GM12878 (cell line): ENCODE data around the gene FARS2. TPM values are rescaled to one million over a fixed set of nuclear protein-coding genes. Genes with fewer than 3 reads are reported as not detected.

ENCODE experiments used
- ATAC-seq: fragments of 200-7000 bp; cut with Tn5 transposase; 3 replicates; pipeline ENCODE4 v1.9.1; 2020; ENCODE audit warnings: mild to moderate bottlenecking, moderate library complexity
- BruUV-seq: library from RNA; stranded (reverse); fragments of 400-500 nt; replicated peaks from 2 replicates; lab custom pipeline; 2021; lab: Mats Ljungman, UMichigan
- CTCF ChIA-PET: fragments of 300-600 bp; sonication (Branson Sonifier 250); formaldehyde crosslinking; extraction: SDS; loops from one replicate; lab custom pipeline; 2021; ENCODE audit warnings: inconsistent platforms; lab: Yijun Ruan, JAX
- POLR2A ChIA-PET: fragments of 350-600 bp; formaldehyde crosslinking; extraction: SDS; loops from one replicate; lab custom pipeline; 2021; ENCODE audit warnings: inconsistent platforms; lab: Charles Lee
- RAD21 ChIA-PET: fragments of 300-600 bp; sonication (Branson Sonifier 250); formaldehyde crosslinking; loops from one replicate; lab custom pipeline; 2023; ENCODE audit warnings: antibody characterized with exemption; ENCODE audit not compliant: unreplicated experiment; lab: Charles Lee
- SMC1A ChIA-PET: fragments of 300-600 bp; sonication (Branson Sonifier 250); formaldehyde crosslinking; loops from one replicate; lab custom pipeline; 2023; ENCODE audit not compliant: unreplicated experiment, uncharacterized antibody; lab: Charles Lee
- DNase-seq: peaks from one replicate; pipeline ENCODE4 v3.0.0-alpha.2; 2011; ENCODE audit warnings: low read depth, low spot score
- FAIRE-seq: peaks from 3 replicates; lab custom pipeline; 2011; peaks lifted over from hg19 to GRCh38; lab: Jason Lieb, UNC
- H2AFZ ChIP-seq: 2 replicates; pipeline ENCODE4 v1.6.0; 2011; ENCODE audit warnings: low read depth, low read length, control low read depth; ENCODE audit not compliant: control insufficient read depth
- H3K27ac ChIP-seq: 2 replicates; pipeline ENCODE4 v1.5.1; 2011; ENCODE audit warnings: control low read depth; ENCODE audit not compliant: control insufficient read depth, insufficient read depth
- H3K27me3 ChIP-seq, 2 experiments: replicated peaks in 1 of 2; 2 replicates each; pipeline versions ENCODE4 v1.6.0 to v1.6.1; 2011; ENCODE audit warnings: low read length in 1 of 2; ENCODE audit not compliant: control insufficient read depth in 2 of 2, insufficient read depth in 2 of 2
- H3K36me3 ChIP-seq, 2 experiments: 2 replicates each; pipeline ENCODE4 v1.5.1; 2011; ENCODE audit warnings: low read length in 1 of 2; ENCODE audit not compliant: control insufficient read depth in 2 of 2, insufficient read depth in 2 of 2
- H3K4me1 ChIP-seq: 2 replicates; pipeline ENCODE4 v1.6.1; 2011; ENCODE audit warnings: mild to moderate bottlenecking, low read length, moderate library complexity, mixed read lengths; ENCODE audit not compliant: control insufficient read depth, insufficient read depth
- H3K4me2 ChIP-seq: 2 replicates; pipeline ENCODE4 v1.6.0; 2011; ENCODE audit warnings: control low read depth; ENCODE audit not compliant: control insufficient read depth, insufficient read depth
- H3K4me3 ChIP-seq: fragments of 200-600 bp; sonication (generic); 2 replicates; pipeline ENCODE4 v1.5.1; 2016
- H3K79me2 ChIP-seq: 2 replicates; pipeline ENCODE4 v1.6.0; 2011; ENCODE audit warnings: low read length; ENCODE audit not compliant: control insufficient read depth, insufficient read depth
- H3K9ac ChIP-seq: 2 replicates; pipeline ENCODE4 v1.8.0; 2011; ENCODE audit warnings: low read length, control low read depth, mixed read lengths; ENCODE audit not compliant: control insufficient read depth, insufficient read depth
- H3K9me3 ChIP-seq: replicated peaks from 3 replicates; pipeline ENCODE4 v1.5.1; 2011; ENCODE audit warnings: mild to moderate bottlenecking, low read length; ENCODE audit not compliant: control insufficient read depth, insufficient read depth
- H4K20me1 ChIP-seq: 2 replicates; pipeline ENCODE4 v1.6.0; 2011; ENCODE audit not compliant: control insufficient read depth, insufficient read depth
- BCLAF1 ChIP-seq: fragments of 450-650 bp; IDR thresholded peaks from 2 replicates; pipeline ENCODE4 v1.6.1; 2017; ENCODE audit warnings: antibody characterized with exemption, mild to moderate bottlenecking, moderate library complexity
- KDM1A ChIP-seq: fragments of 200-600 bp; sonication (generic); IDR thresholded peaks from 2 replicates; pipeline ENCODE4 v1.6.1; 2016; ENCODE audit warnings: borderline replicate concordance
- LARP7 ChIP-seq: fragments of 450-650 bp; IDR thresholded peaks from 2 replicates; pipeline ENCODE4 v1.6.1; 2017; ENCODE audit warnings: mild to moderate bottlenecking
- MAX ChIP-seq: IDR thresholded peaks from 2 replicates; pipeline ENCODE4 v1.6.1; 2012; ENCODE audit warnings: low read depth, low read length, improper control_type of control experiment
- PBX3 ChIP-seq: IDR thresholded peaks from 2 replicates; pipeline ENCODE4 v1.6.1; 2011; ENCODE audit warnings: mild to moderate bottlenecking, low read depth, low read length, moderate library complexity; ENCODE audit not compliant: insufficient replicate concordance
- RUNX3 ChIP-seq: IDR thresholded peaks from 2 replicates; pipeline ENCODE4 v1.6.1; 2012; ENCODE audit warnings: low read length, inconsistent platforms
- TAF1 ChIP-seq: IDR thresholded peaks from 2 replicates; pipeline ENCODE4 v1.6.1; 2011; ENCODE audit warnings: mild to moderate bottlenecking, low read depth, low read length, borderline replicate concordance
- WRNIP1 ChIP-seq: IDR thresholded peaks from 2 replicates; pipeline ENCODE4 v1.6.1; 2011; ENCODE audit warnings: low read depth, low read length, improper control_type of control experiment, borderline replicate concordance
- ZBTB4 ChIP-seq: fragments of 450-650 bp; formaldehyde crosslinking; IDR thresholded peaks from 2 replicates; pipeline ENCODE4 v1.4.0; 2022; ENCODE audit warnings: mild to moderate bottlenecking, moderate library complexity
- ZBTB40 ChIP-seq: fragments of 450-650 bp; IDR thresholded peaks from 2 replicates; pipeline ENCODE4 v1.6.1; 2016; ENCODE audit warnings: mild to moderate bottlenecking, moderate library complexity, borderline replicate concordance
- ZNF384 ChIP-seq: IDR thresholded peaks from 2 replicates; pipeline ENCODE4 v1.6.1; 2012; ENCODE audit warnings: low read depth, mild to moderate bottlenecking, low read length, improper control_type of control experiment, borderline replicate concordance
- ZZZ3 ChIP-seq: IDR thresholded peaks from 2 replicates; pipeline ENCODE4 v1.6.1; 2011; ENCODE audit warnings: low read depth; ENCODE audit not compliant: control insufficient read depth, insufficient read length
- WGBS: methylation state at CpG from one replicate; pipeline ENCODE4 v1.1.6; 2016; ENCODE audit warnings: low lambda C conversion rate; ENCODE audit not compliant: insufficient replicate concordance, insufficient coverage; ENCODE audit errors: missing lambda C conversion rate; 5-methylcytosine and 5-hydroxymethylcytosine counted together
- in situ Hi-C: fragments of 300-500 bp; cut with MboI; formaldehyde crosslinking; loops from 9 replicates; pipeline ENCODE4 v1.14.3; 2018; ENCODE audit warnings: mixed read lengths
- intact Hi-C: fragments of 100-400 bp; cut with micrococcal nuclease; formaldehyde crosslinking; loops from one replicate; pipeline ENCODE4 v1.14.2; 2022; ENCODE audit not compliant: unreplicated experiment
- polyA plus RNA-seq, 11 experiments: library from polyadenylated mRNA; depleted of rRNA in 4 of 11; unstranded in 6 of 11; stranded (reverse) in 5 of 11; fragments of >200 nt; fragmentation: Nextera tagmentation in 4 of 11; fragmentation: Illumina TruSeq in 1 of 11; extraction: Ambion mirVana in 4 of 11; extraction: Trizol in 1 of 11; gene quantifications; 1 replicate in 1 of 11; 2 replicates in 10 of 11; pipeline versions ENCODE4 v1.2.1 to v1.2.3, GENCODE V29; 2011 to 2016; ENCODE audit warnings: inconsistent platforms in 2 of 11, missing spikeins in 2 of 11, low read depth in 1 of 11
- total RNA-seq, 4 experiments: library from RNA; depleted of rRNA in 3 of 4; stranded (reverse); fragments of >200 nt in 3 of 4; fragmentation: Illumina TruSeq in 1 of 4; extraction: Trizol in 1 of 4; gene quantifications; 2 replicates each; pipeline versions ENCODE4 v1.2.1 to v1.2.3, GENCODE V29; 2013 to 2021

FARS2 gene
- total and polyA plus RNA-seq, 10 of the 15 experiments (the other 5 are each of a cell fraction or from before 2014, with no cell fraction given) = 16.8 to 46.7 (median 25.6) TPM

GRCh38 chr6:5230081-5230480, 31.2 kb upstream of the FARS2 start:
- Histone ChIP-seq H3K27ac (no peak overlapping the region), H3K27me3 (no peaks in the 10 kb centered on the region), H3K9me3 (no peaks in the 10 kb centered on the region), H3K4me1 (peaks cover 19% of the 10 kb centered on the region), H3K79me2 (no peaks in the 10 kb centered on the region), H2AFZ (no peak overlapping the region), H3K4me2 (no peak overlapping the region), H4K20me1 (no peaks in the 10 kb centered on the region), H3K4me3 (no peak overlapping the region), H3K36me3 (no peaks in the 10 kb centered on the region), H3K9ac (no peak overlapping the region)
- SMC1A ChIA-PET = interaction anchor here (1.2 to 1.5 kb wide), 3 partner anchors 10 to 15 kb away, joined by 3 to 6 read pairs (median 4); no protein-coding TSS in a partner anchor
- ATAC-seq = no peak
- POLR2A ChIA-PET = no interaction called here
- FAIRE-seq = no peak
- DNase-seq = no peak
- RAD21 ChIA-PET = no interaction called here
- WGBS = 70% methylated on average over 4 of the region's 4 CpGs
- intact Hi-C loops (no loop called here), in situ Hi-C loops (no loop called here)
- CTCF ChIA-PET = interaction anchor here (2.0 to 2.1 kb wide), 2 partner anchors 16 to 72 kb away, joined by 6 to 7 read pairs; no protein-coding TSS in a partner anchor
- no TSS peak for BruUV-seq
- no peak for TF ChIP-seq PBX3
- no peak for TF ChIP-seq ZNF384
- TF ChIP-seq RUNX3 = no peak
- TF ChIP-seq TAF1 = no peak
- no peak for TF ChIP-seq WRNIP1
- no peak for TF ChIP-seq ZBTB4 (CRISPR knock-in tag)
- no peak for TF ChIP-seq MAX
- TF ChIP-seq ZBTB40 = no peak
- TF ChIP-seq BCLAF1 = no peak
- TF ChIP-seq LARP7 = no peak
- no peak for TF ChIP-seq KDM1A
- TF ChIP-seq ZZZ3 = no peak
